ENCODE data around the gene RUNX1. TPM values are rescaled to one million over a fixed set of nuclear protein-coding genes. Genes with fewer than 3 reads are reported as not detected.

Gene RUNX1
- total RNA-seq, 1 donor from 2014 or later, result 62.1 TPM

GRCh38 chr21:34949499-34949898 lies 99.6 kb downstream of the RUNX1 start:
- H3K4me3 ChIP-seq, result no peak overlapping the region
- no peak for DNase-seq (ENCODE audit: extremely low spot score in 2 of 2)
- H3K9me3 ChIP-seq, result no peaks in the 10 kb centered on the region
- no peaks in the 10 kb centered on the region for H3K4me1 ChIP-seq
- H3K36me3 ChIP-seq, result no peaks in the 10 kb centered on the region
- H3K27ac ChIP-seq, result no peak overlapping the region
- intact Hi-C loops (cut with DNase I), result no loop called here
- TF ChIP-seq POLR2AphosphoS5 (IDR thresholded peaks at IDR 0.05; ENCODE audit: insufficient read depth in 1 of 2, low read depth in 1 of 2) (no peak), POLR2A (IDR thresholded peaks at IDR 0.05) (no peak), CTCF (IDR thresholded peaks at IDR 0.05) (no peak)
- H3K27me3 ChIP-seq, result no peaks in the 10 kb centered on the region

- intact Hi-C loops (cut with DNase I), result no loop called here
These were observed 100.1 kb downstream of the RUNX1 start for GRCh38 chr21:34949030-34949429.

GRCh38 chr21:34948157-34948556 lies 100.9 kb downstream of the RUNX1 start:
- H3K9me3 ChIP-seq, result no peaks in the 10 kb centered on the region
- H3K4me3 ChIP-seq, result no peak overlapping the region
- H3K4me1 ChIP-seq, result no peaks in the 10 kb centered on the region
- H3K27me3 ChIP-seq, result no peaks in the 10 kb centered on the region
- TF ChIP-seq POLR2AphosphoS5 (IDR thresholded peaks at IDR 0.05; ENCODE audit: insufficient read depth in 1 of 2, low read depth in 1 of 2), result no peak
- no peak for TF ChIP-seq POLR2A (IDR thresholded peaks at IDR 0.05)
- TF ChIP-seq CTCF (IDR thresholded peaks at IDR 0.05), result no peak
- DNase-seq (ENCODE audit: extremely low spot score in 2 of 2), result no peak
- intact Hi-C loops (cut with DNase I), result no loop called here
- H3K36me3 ChIP-seq, result no peaks in the 10 kb centered on the region
- H3K27ac ChIP-seq, result no peak overlapping the region

More at GRCh38 chr21:34949030-34949429, 100.1 kb downstream of the RUNX1 start:
- Histone ChIP-seq H3K9me3 (no peaks in the 10 kb centered on the region), H3K27me3 (no peaks in the 10 kb centered on the region), H3K4me1 (no peaks in the 10 kb centered on the region), H3K4me3 (no peak overlapping the region), H3K36me3 (no peaks in the 10 kb centered on the region), H3K27ac (no peak overlapping the region)
- TF ChIP-seq CTCF (IDR thresholded peaks at IDR 0.05) (no peak), POLR2A (IDR thresholded peaks at IDR 0.05) (no peak), POLR2AphosphoS5 (IDR thresholded peaks at IDR 0.05; ENCODE audit: insufficient read depth in 1 of 2, low read depth in 1 of 2) (no peak)
- DNase-seq (ENCODE audit: extremely low spot score in 2 of 2), result no peak

- Histone ChIP-seq H3K27me3 (no peaks in the 10 kb centered on the region), H3K4me3 (no peak overlapping the region), H3K36me3 (no peaks in the 10 kb centered on the region), H3K27ac (no peak overlapping the region), H3K4me1 (no peaks in the 10 kb centered on the region), H3K9me3 (no peaks in the 10 kb centered on the region)
- no peak for DNase-seq (ENCODE audit: extremely low spot score in 2 of 2)
- intact Hi-C loops (cut with DNase I), result no loop called here
- TF ChIP-seq POLR2AphosphoS5 (IDR thresholded peaks at IDR 0.05; ENCODE audit: insufficient read depth in 1 of 2, low read depth in 1 of 2) (no peak), POLR2A (IDR thresholded peaks at IDR 0.05) (no peak), CTCF (IDR thresholded peaks at IDR 0.05) (no peak)
These were observed 102.1 kb downstream of the RUNX1 start for GRCh38 chr21:34946916-34947534.

- no peak for DNase-seq (ENCODE audit: extremely low spot score in 2 of 2)
- no peaks in the 10 kb centered on the region for H3K4me1 ChIP-seq
- H3K36me3 ChIP-seq, result no peaks in the 10 kb centered on the region
- H3K9me3 ChIP-seq, result no peaks in the 10 kb centered on the region
- H3K27ac ChIP-seq, result no peak overlapping the region
- intact Hi-C loops (cut with DNase I), result no loop called here
- H3K27me3 ChIP-seq, result no peaks in the 10 kb centered on the region
- TF ChIP-seq POLR2AphosphoS5 (IDR thresholded peaks at IDR 0.05; ENCODE audit: insufficient read depth in 1 of 2, low read depth in 1 of 2) (no peak), CTCF (IDR thresholded peaks at IDR 0.05) (no peak), POLR2A (IDR thresholded peaks at IDR 0.05) (no peak)
- no peak overlapping the region for H3K4me3 ChIP-seq
These were observed 102.7 kb downstream of the RUNX1 start for GRCh38 chr21:34946385-34946840.

Data from vagina (tissue), 2 donors.